OCI-LY1 (cell line): Measurements from ENCODE around the gene WEE1.

Experiments
- H2AFZ ChIP-seq: fragments of 200-600 bp; sonication (generic), shearing (Covaris generic); 2 replicates; pipeline ENCODE4 v1.6.0; 2014; ENCODE audit warnings: antibody characterized with exemption, mild to moderate bottlenecking, low read length
- H3F3A ChIP-seq: fragments of 200-600 bp; sonication (generic), shearing (Covaris generic); 2 replicates; pipeline ENCODE4 v1.6.0; 2014; ENCODE audit warnings: mild to moderate bottlenecking, antibody characterized with exemption, low read length, moderate library complexity; ENCODE audit not compliant: insufficient read depth
- H3K27ac ChIP-seq: fragments of 200-600 bp; sonication (generic); 2 replicates; pipeline ENCODE4 v1.5.1; 2014; ENCODE audit warnings: low read length, mixed run types, mild to moderate bottlenecking, low read depth; ENCODE audit not compliant: poor library complexity, severe bottlenecking
- H3K27me3 ChIP-seq: fragments of 200-600 bp; sonication (generic); 2 replicates; pipeline ENCODE4 v1.6.0; 2014; ENCODE audit warnings: antibody characterized with exemption, mild to moderate bottlenecking, low read length, moderate library complexity; ENCODE audit not compliant: insufficient read depth
- H3K36me3 ChIP-seq: fragments of 200-600 bp; sonication (generic); 2 replicates; pipeline ENCODE4 v1.6.1; 2014; ENCODE audit warnings: mild to moderate bottlenecking, antibody characterized with exemption, low read length, moderate library complexity, mixed read lengths; ENCODE audit not compliant: insufficient read depth
- H3K4me1 ChIP-seq: fragments of 200-600 bp; sonication (generic); 2 replicates; pipeline ENCODE4 v1.5.1; 2014; ENCODE audit warnings: mild to moderate bottlenecking, low read length, moderate library complexity; ENCODE audit not compliant: insufficient read depth, severe bottlenecking
- H3K4me2 ChIP-seq: fragments of 200-600 bp; sonication (generic), shearing (Covaris generic); 2 replicates; pipeline ENCODE4 v1.6.1; 2014; ENCODE audit warnings: low read length
- H3K4me3 ChIP-seq: fragments of 200-600 bp; sonication (generic); 2 replicates; pipeline ENCODE4 v1.5.1; 2014; ENCODE audit warnings: low read length, low read depth, mild to moderate bottlenecking, mixed read lengths; ENCODE audit not compliant: poor library complexity, severe bottlenecking
- H3K79me2 ChIP-seq: fragments of 200-600 bp; shearing (Covaris generic); 2 replicates; pipeline ENCODE4 v1.6.1; 2016; ENCODE audit warnings: mixed run types, low read length, mixed read lengths; ENCODE audit not compliant: insufficient read depth
- H3K9ac ChIP-seq: fragments of 200-600 bp; sonication (generic), shearing (Covaris generic); 2 replicates; pipeline ENCODE4 v1.6.1; 2014; ENCODE audit warnings: mild to moderate bottlenecking, low read length, mixed read lengths
- H3K9me2 ChIP-seq: fragments of 200-600 bp; sonication (generic), shearing (Covaris generic); 2 replicates; pipeline ENCODE4 v1.6.1; 2014; ENCODE audit warnings: low read depth, mild to moderate bottlenecking, low read length, mixed read lengths
- H3K9me3 ChIP-seq: fragments of 200-600 bp; shearing (Covaris generic); 2 replicates; pipeline ENCODE4 v1.6.1; 2014; ENCODE audit warnings: low read length, mixed read lengths
- H4K20me1 ChIP-seq: fragments of 200-600 bp; sonication (generic), shearing (Covaris generic); 2 replicates; pipeline ENCODE4 v1.6.0; 2016; ENCODE audit warnings: mild to moderate bottlenecking, low read length; ENCODE audit not compliant: insufficient read depth
- CTCF ChIP-seq: fragments of 200-600 bp; sonication (generic), shearing (Covaris generic); IDR thresholded peaks from 2 replicates; pipeline ENCODE4 v1.5.1; 2017; ENCODE audit warnings: mild to moderate bottlenecking, antibody characterized with exemption, low read length, moderate library complexity, mixed read lengths
- EZH2 ChIP-seq: fragments of 200-600 bp; sonication (generic), shearing (Covaris generic); IDR thresholded peaks from 2 replicates; pipeline ENCODE4 v1.8.0; 2017; ENCODE audit warnings: borderline replicate concordance, mixed run types, mild to moderate bottlenecking, antibody characterized with exemption, low read length, moderate library complexity, mixed read lengths

Gene WEE1

GRCh38 chr11:9606809-9607510 is 33.5 kb downstream of the WEE1 start:
- Histone ChIP-seq H3K9ac (no peak overlapping the region), H3K27me3 (no peaks in the 10 kb centered on the region), H2AFZ (no peak overlapping the region), H3K4me1 (peaks cover 70% of the 10 kb centered on the region), H3F3A (peaks cover under 1% of the 10 kb centered on the region), H3K4me2 (no peak overlapping the region), H3K9me2 (no peaks in the 10 kb centered on the region), H3K4me3 (no peak overlapping the region), H4K20me1 (no peaks in the 10 kb centered on the region), H3K27ac (peak overlapping the region; percentile 97), H3K79me2 (no peaks in the 10 kb centered on the region), H3K9me3 (no peaks in the 10 kb centered on the region), H3K36me3 (no peaks in the 10 kb centered on the region)
- TF ChIP-seq EZH2 (no peak), CTCF (peak; percentile 37; the same call in 1 of the 2 replicates)

GRCh38 chr11:9607511-9607899 is 34.0 kb downstream of the WEE1 start:
- TF ChIP-seq EZH2 = no peak
- no peak for TF ChIP-seq CTCF
- Histone ChIP-seq H4K20me1 (no peaks in the 10 kb centered on the region), H3K9me2 (no peaks in the 10 kb centered on the region), H3K4me3 (no peak overlapping the region), H3K9me3 (no peaks in the 10 kb centered on the region), H3K4me2 (no peak overlapping the region), H3K4me1 (peaks cover 70% of the 10 kb centered on the region), H3F3A (no peaks in the 10 kb centered on the region; the same call in 1 of the 2 replicates), H3K9ac (no peak overlapping the region), H3K27ac (peak overlapping the region; percentile 97), H3K36me3 (no peaks in the 10 kb centered on the region), H2AFZ (0 out of 2 replicates have a peak overlapping the region, but pooled peaks have one; percentile 45), H3K79me2 (no peaks in the 10 kb centered on the region), H3K27me3 (no peaks in the 10 kb centered on the region)

GRCh38 chr11:9609002-9609759 is 35.7 kb downstream of the WEE1 start:
- H3K27me3 ChIP-seq = no peaks in the 10 kb centered on the region
- H2AFZ ChIP-seq = no peak overlapping the region
- TF ChIP-seq CTCF (no peak), EZH2 (no peak)
- H3F3A ChIP-seq = no peaks in the 10 kb centered on the region; the same call in 1 of the 2 replicates
- no peak overlapping the region for H3K9ac ChIP-seq
- no peaks in the 10 kb centered on the region for H3K9me2 ChIP-seq
- H3K9me3 ChIP-seq = no peaks in the 10 kb centered on the region
- peaks cover 70% of the 10 kb centered on the region for H3K4me1 ChIP-seq
- no peaks in the 10 kb centered on the region for H3K79me2 ChIP-seq
- no peaks in the 10 kb centered on the region for H4K20me1 ChIP-seq
- H3K4me2 ChIP-seq = no peak overlapping the region
- no peaks in the 10 kb centered on the region for H3K36me3 ChIP-seq
- H3K27ac ChIP-seq = peak overlapping the region; percentile 97
- H3K4me3 ChIP-seq = no peak overlapping the region
